Measurements from ENCODE around the gene DNM3. TPM values are rescaled to one million over a fixed set of nuclear protein-coding genes. Genes with fewer than 3 reads are reported as not detected.

DNM3 gene
- total RNA-seq, 1 experiment from 2014 or later = 2.7 TPM

GRCh38 chr1:172350856-172351255 lies 509.6 kb downstream of the DNM3 start:
- Histone ChIP-seq H2BK120ac (ENCODE audit: low read depth, low read length, poor library complexity, severe bottlenecking) (no peak overlapping the region), H2AFZ (ENCODE audit: low read length) (no peak overlapping the region), H3K56ac (ENCODE audit: insufficient read length, low read depth, low read length) (no peak overlapping the region), H2BK20ac (ENCODE audit: low read depth, low read length, poor library complexity, severe bottlenecking) (no peak overlapping the region), H3K23ac (ENCODE audit: insufficient read length, low read depth, low read length) (no peak overlapping the region), H4K8ac (replicated peaks; ENCODE audit: insufficient read length, low read depth, low read length) (no peak overlapping the region), H3K79me2 (ENCODE audit: insufficient read depth, low read length) (no peaks in the 10 kb centered on the region), H3K4ac (ENCODE audit: low read depth, low read length) (no peak overlapping the region), H3K79me1 (ENCODE audit: insufficient read depth, low read depth, low read length, poor library complexity, severe bottlenecking) (no peaks in the 10 kb centered on the region), H4K91ac (ENCODE audit: insufficient read length, low read depth, low read length) (no peak overlapping the region), H2BK5ac (ENCODE audit: insufficient read length, low read length) (no peak overlapping the region), H3T11ph (ENCODE audit: low read length) (no peak overlapping the region), H3K9me3 (ENCODE audit: control insufficient read depth, low read depth, low read length) (peaks cover 3% of the 10 kb centered on the region), H3K27me3 (ENCODE audit: insufficient read depth, low read length) (no peaks in the 10 kb centered on the region), H4K5ac (ENCODE audit: insufficient read length, low read depth, low read length) (no peak overlapping the region), H2BK15ac (ENCODE audit: low read depth, low read length) (no peak overlapping the region), H2AK5ac (ENCODE audit: insufficient read length, low read length) (no peak overlapping the region), H3K9ac (ENCODE audit: extremely low read depth, insufficient read length, low read length) (no peak overlapping the region), H3K23me2 (ENCODE audit: insufficient read length, low read depth, low read length, poor library complexity, severe bottlenecking) (no peaks in the 10 kb centered on the region), H3K27ac (ENCODE audit: insufficient read length, low read depth, low read length) (no peak overlapping the region), H3K4me2 (ENCODE audit: insufficient read depth, insufficient read length, low read length) (no peak overlapping the region), H3K4me1 (ENCODE audit: insufficient read depth, low read length) (no peaks in the 10 kb centered on the region), H3K14ac (ENCODE audit: insufficient read depth, low read length) (no peak overlapping the region), H4K20me1 (ENCODE audit: control insufficient read depth, insufficient read depth, insufficient read length) (no peaks in the 10 kb centered on the region), H3K18ac (ENCODE audit: insufficient read length, low read depth, low read length) (no peak overlapping the region), H2BK12ac (ENCODE audit: insufficient read length, low read depth, low read length) (no peak overlapping the region)
- Mint-ChIP-seq H3K9me3 (peaks cover 17 to 20% of the 10 kb centered on the region in 2 experiments), H3K27me3 (ENCODE audit: low read depth) (no peaks in the 10 kb centered on the region), H3K4me3 (no peak overlapping the region), H3K27ac (no peak overlapping the region), H3K4me1 (peaks cover 6 to 11% of the 10 kb centered on the region in 2 experiments), H3K36me3 (ENCODE audit: insufficient read depth in 1 of 3, low read depth in 3 of 3) (peaks cover 9 to 23% (median 21%) of the 10 kb centered on the region in 3 experiments)
- TF ChIP-seq, protein P1, sequence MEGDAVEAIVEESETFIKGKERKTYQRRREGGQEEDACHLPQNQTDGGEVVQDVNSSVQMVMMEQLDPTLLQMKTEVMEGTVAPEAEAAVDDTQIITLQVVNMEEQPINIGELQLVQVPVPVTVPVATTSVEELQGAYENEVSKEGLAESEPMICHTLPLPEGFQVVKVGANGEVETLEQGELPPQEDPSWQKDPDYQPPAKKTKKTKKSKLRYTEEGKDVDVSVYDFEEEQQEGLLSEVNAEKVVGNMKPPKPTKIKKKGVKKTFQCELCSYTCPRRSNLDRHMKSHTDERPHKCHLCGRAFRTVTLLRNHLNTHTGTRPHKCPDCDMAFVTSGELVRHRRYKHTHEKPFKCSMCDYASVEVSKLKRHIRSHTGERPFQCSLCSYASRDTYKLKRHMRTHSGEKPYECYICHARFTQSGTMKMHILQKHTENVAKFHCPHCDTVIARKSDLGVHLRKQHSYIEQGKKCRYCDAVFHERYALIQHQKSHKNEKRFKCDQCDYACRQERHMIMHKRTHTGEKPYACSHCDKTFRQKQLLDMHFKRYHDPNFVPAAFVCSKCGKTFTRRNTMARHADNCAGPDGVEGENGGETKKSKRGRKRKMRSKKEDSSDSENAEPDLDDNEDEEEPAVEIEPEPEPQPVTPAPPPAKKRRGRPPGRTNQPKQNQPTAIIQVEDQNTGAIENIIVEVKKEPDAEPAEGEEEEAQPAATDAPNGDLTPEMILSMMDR (conservative IDR thresholded peaks at IDR 0.05) = no peak
- no peak for DNase-seq
